WTC11 (cell line): ENCODE results near the gene ARHGEF25. TPM values are rescaled to one million over a fixed set of nuclear protein-coding genes. Genes with fewer than 3 reads are reported as not detected.

Experiments
- ATAC-seq: fragments of 200-7000 bp; cut with Tn5 transposase; 2 replicates; pipeline ENCODE4 v1.10.0; 2021; ENCODE audit warnings: mild to moderate bottlenecking, moderate library complexity
- CTCF ChIA-PET: fragments of 300-600 bp; sonication (Branson Sonifier 250); formaldehyde crosslinking; loops from one replicate; lab custom pipeline; 2021; ENCODE audit warnings: antibody characterized with exemption; lab: Charles Lee
- POLR2A ChIA-PET: fragments of 350-600 bp; sonication (Branson Sonifier 250); formaldehyde crosslinking; loops from one replicate; lab custom pipeline; 2021; ENCODE audit warnings: antibody characterized with exemption; lab: Charles Lee
- DNase-seq: peaks from one replicate; pipeline ENCODE4 v3.0.0; 2021; ENCODE audit warnings: low spot score
- H3K27ac Mint-ChIP-seq: 2 replicates; pipeline ENCODE4 v1.8.0; 2021; ENCODE audit warnings: mixed read lengths
- H3K27me3 Mint-ChIP-seq: 2 replicates; pipeline ENCODE4 v1.8.0; 2021; ENCODE audit warnings: low read depth, mild to moderate bottlenecking, moderate library complexity, mixed read lengths
- H3K36me3 Mint-ChIP-seq: 2 replicates; pipeline ENCODE4 v1.8.0; 2021; ENCODE audit warnings: mixed read lengths
- H3K4me1 Mint-ChIP-seq: 2 replicates; pipeline ENCODE4 v1.8.0; 2022; ENCODE audit warnings: mixed read lengths
- H3K4me3 Mint-ChIP-seq: 2 replicates; pipeline ENCODE4 v1.8.0; 2021; ENCODE audit warnings: mild to moderate bottlenecking, moderate library complexity, mixed read lengths
- H3K9me3 Mint-ChIP-seq: 2 replicates; pipeline ENCODE4 v1.8.0; 2021; ENCODE audit warnings: mixed read lengths
- E2F4 ChIP-seq: sonication (generic); formaldehyde crosslinking; IDR thresholded peaks from 2 replicates; pipeline ENCODE4 v1.8.1; 2022; ENCODE audit warnings: low read depth, mild to moderate bottlenecking, moderate library complexity, missing genetic modification reagents, borderline replicate concordance
- HMGA2 ChIP-seq: fragments of 250-450 bp; sonication (Bioruptor Pico); IDR thresholded peaks from 2 replicates; pipeline ENCODE4 v1.4.0; 2021; ENCODE audit warnings: mild to moderate bottlenecking, moderate library complexity
- IRF1 ChIP-seq: sonication (generic); formaldehyde crosslinking; IDR thresholded peaks from 2 replicates; pipeline ENCODE4 v1.8.0; 2023; ENCODE audit warnings: missing genetic modification reagents
- JAZF1 ChIP-seq: fragments of 250-450 bp; sonication (Bioruptor Pico); IDR thresholded peaks from 2 replicates; pipeline ENCODE4 v1.9.0; 2021; ENCODE audit warnings: moderate library complexity, mild to moderate bottlenecking, inconsistent platforms
- MAX ChIP-seq: sonication (generic); formaldehyde crosslinking; IDR thresholded peaks from 2 replicates; pipeline ENCODE4 v1.8.0; 2022; ENCODE audit warnings: mild to moderate bottlenecking, missing genetic modification reagents
- RORB ChIP-seq: fragments of 250-450 bp; sonication (Bioruptor Pico); IDR thresholded peaks from 2 replicates; pipeline ENCODE4 v1.9.0; 2021; ENCODE audit warnings: mild to moderate bottlenecking
- SMAD3 ChIP-seq: sonication (generic); formaldehyde crosslinking; IDR thresholded peaks from 2 replicates; pipeline ENCODE4 v1.8.0; 2022; ENCODE audit warnings: missing genetic modification reagents, mild to moderate bottlenecking, borderline replicate concordance
- SMAD4 ChIP-seq: sonication (generic); formaldehyde crosslinking; IDR thresholded peaks from 2 replicates; pipeline ENCODE4 v1.8.0; 2022; ENCODE audit warnings: mild to moderate bottlenecking, missing genetic modification reagents
- TCF7 ChIP-seq: sonication (generic); formaldehyde crosslinking; IDR thresholded peaks from 2 replicates; pipeline ENCODE4 v1.8.0; 2022; ENCODE audit warnings: mild to moderate bottlenecking, low read depth, missing genetic modification reagents, moderate library complexity
- ZNF121 ChIP-seq: sonication (generic); formaldehyde crosslinking; IDR thresholded peaks from 2 replicates; pipeline ENCODE4 v1.8.0; 2023; ENCODE audit warnings: missing genetic modification reagents
- ZNF219 ChIP-seq: sonication (generic); formaldehyde crosslinking; IDR thresholded peaks from 2 replicates; pipeline ENCODE4 v1.8.0; 2023; ENCODE audit warnings: missing genetic modification reagents, mild to moderate bottlenecking, borderline replicate concordance
- ZNF232 ChIP-seq: sonication (generic); formaldehyde crosslinking; IDR thresholded peaks from 2 replicates; pipeline ENCODE4 v1.8.0; 2022; ENCODE audit warnings: mild to moderate bottlenecking, missing genetic modification reagents
- ZNF317 ChIP-seq: sonication (generic); formaldehyde crosslinking; IDR thresholded peaks from 2 replicates; pipeline ENCODE4 v1.8.1; 2023; ENCODE audit warnings: low read depth, mild to moderate bottlenecking, moderate library complexity, missing genetic modification reagents, borderline replicate concordance
- ZNF671 ChIP-seq: fragments of 250-450 bp; sonication (Bioruptor Pico); IDR thresholded peaks from 2 replicates; pipeline ENCODE4 v1.8.0; 2021; ENCODE audit warnings: mild to moderate bottlenecking
- total RNA-seq: library from RNA; stranded (reverse); gene quantifications from 3 replicates; pipeline ENCODE4 v1.2.3, GENCODE V29; 2021
- TF ChIP-seq, protein P1 (sequence below): fragments of 250-450 bp; sonication (Bioruptor Pico); IDR thresholded peaks from 2 replicates; pipeline ENCODE4 v1.9.0; 2021; ENCODE audit warnings: mild to moderate bottlenecking

ARHGEF25 gene
- total RNA-seq, 1 experiment from 2014 or later: 11.9 TPM

DNA sequence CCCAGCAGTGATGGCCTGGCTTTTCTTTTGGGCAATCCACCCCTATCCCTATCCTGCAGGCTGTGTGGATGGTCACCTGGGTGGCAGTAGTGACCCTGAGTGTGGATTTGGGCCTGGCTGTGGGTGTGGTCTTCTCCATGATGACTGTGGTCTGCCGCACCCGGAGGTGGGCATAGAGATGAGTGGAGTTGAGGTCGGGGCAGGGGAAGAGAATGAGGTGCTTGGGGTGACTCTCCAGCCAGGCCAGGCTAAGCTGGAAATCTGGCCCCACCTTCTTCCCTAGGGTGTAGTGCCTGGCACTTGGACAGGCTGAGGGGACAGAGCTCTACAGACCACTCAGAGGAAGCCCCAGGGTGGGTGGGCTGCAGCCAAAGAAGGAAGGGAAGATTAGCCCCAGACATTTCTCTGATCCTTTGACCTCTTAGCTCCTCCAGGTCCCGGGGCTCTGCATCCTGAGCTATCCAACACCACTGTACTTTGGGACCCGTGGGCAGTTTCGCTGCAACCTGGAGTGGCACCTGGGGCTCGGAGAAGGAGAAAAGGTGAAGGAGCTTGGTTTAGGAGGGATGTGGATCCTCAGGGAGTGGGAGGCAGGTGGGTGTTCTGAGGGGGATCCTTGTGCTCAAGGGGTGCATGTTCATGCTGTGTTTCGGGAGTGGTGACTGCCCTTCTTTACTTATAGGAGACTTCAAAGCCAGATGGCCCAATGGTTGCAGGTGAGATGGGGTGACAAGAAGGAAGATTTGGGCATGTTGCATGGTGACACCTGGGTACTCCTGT is 13.4 kb downstream of the ARHGEF25 start (continued):
- TF ChIP-seq, protein P1, sequence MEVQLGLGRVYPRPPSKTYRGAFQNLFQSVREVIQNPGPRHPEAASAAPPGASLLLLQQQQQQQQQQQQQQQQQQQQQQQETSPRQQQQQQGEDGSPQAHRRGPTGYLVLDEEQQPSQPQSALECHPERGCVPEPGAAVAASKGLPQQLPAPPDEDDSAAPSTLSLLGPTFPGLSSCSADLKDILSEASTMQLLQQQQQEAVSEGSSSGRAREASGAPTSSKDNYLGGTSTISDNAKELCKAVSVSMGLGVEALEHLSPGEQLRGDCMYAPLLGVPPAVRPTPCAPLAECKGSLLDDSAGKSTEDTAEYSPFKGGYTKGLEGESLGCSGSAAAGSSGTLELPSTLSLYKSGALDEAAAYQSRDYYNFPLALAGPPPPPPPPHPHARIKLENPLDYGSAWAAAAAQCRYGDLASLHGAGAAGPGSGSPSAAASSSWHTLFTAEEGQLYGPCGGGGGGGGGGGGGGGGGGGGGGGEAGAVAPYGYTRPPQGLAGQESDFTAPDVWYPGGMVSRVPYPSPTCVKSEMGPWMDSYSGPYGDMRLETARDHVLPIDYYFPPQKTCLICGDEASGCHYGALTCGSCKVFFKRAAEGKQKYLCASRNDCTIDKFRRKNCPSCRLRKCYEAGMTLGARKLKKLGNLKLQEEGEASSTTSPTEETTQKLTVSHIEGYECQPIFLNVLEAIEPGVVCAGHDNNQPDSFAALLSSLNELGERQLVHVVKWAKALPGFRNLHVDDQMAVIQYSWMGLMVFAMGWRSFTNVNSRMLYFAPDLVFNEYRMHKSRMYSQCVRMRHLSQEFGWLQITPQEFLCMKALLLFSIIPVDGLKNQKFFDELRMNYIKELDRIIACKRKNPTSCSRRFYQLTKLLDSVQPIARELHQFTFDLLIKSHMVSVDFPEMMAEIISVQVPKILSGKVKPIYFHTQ (CRISPR knock-in tag): no peak
- TF ChIP-seq RORB: no peak
- no peak for TF ChIP-seq ZNF219 (CRISPR knock-in tag)
- no peak for TF ChIP-seq ZNF671
- TF ChIP-seq MAX (CRISPR knock-in tag): no peak
- no peak for TF ChIP-seq HMGA2
- TF ChIP-seq SMAD4 (CRISPR knock-in tag): no peak
- no peak for TF ChIP-seq SMAD3 (CRISPR knock-in tag)
- TF ChIP-seq ZNF317 (CRISPR knock-in tag): no peak
- TF ChIP-seq E2F4 (CRISPR knock-in tag): no peak
- TF ChIP-seq IRF1 (CRISPR knock-in tag): no peak
- no peak for TF ChIP-seq ZNF232

- H3K4me3 Mint-ChIP-seq: no peak overlapping the region
- peaks cover 100% of the 10 kb centered on the region for H3K27me3 Mint-ChIP-seq
- DNase-seq (no peak), ATAC-seq (no peak)
- POLR2A ChIA-PET: no interaction called here
- H3K36me3 Mint-ChIP-seq: no peaks in the 10 kb centered on the region
- peaks cover 27% of the 10 kb centered on the region for H3K4me1 Mint-ChIP-seq
- no peak overlapping the region for H3K27ac Mint-ChIP-seq
- no peaks in the 10 kb centered on the region for H3K9me3 Mint-ChIP-seq
- no peak for TF ChIP-seq JAZF1 (CRISPR knock-in tag)
- CTCF ChIA-PET: interaction anchor here (0.9 to 2.0 kb wide), 2 partner anchors 8 to 42 kb away, joined by 3 to 8 read pairs; partner anchors contain the start of gene B4GALNT1
Observed at GRCh38 chr12:57625261-57626032, 14.2 kb downstream of the ARHGEF25 start.

GRCh38 chr12:57626111-57626920 is 15.1 kb downstream of the ARHGEF25 start:
- peaks cover 21% of the 10 kb centered on the region for H3K4me1 Mint-ChIP-seq
- H3K36me3 Mint-ChIP-seq: no peaks in the 10 kb centered on the region
- no peak for TF ChIP-seq ZNF121 (CRISPR knock-in tag)
- TF ChIP-seq TCF7 (CRISPR knock-in tag): no peak
- POLR2A ChIA-PET: no interaction called here
- no peaks in the 10 kb centered on the region for H3K9me3 Mint-ChIP-seq
- H3K27me3 Mint-ChIP-seq: peaks cover 100% of the 10 kb centered on the region
- no peak for ATAC-seq
- peak overlapping the region; percentile 55 for H3K4me3 Mint-ChIP-seq
- DNase-seq: no peak
- H3K27ac Mint-ChIP-seq: no peak overlapping the region
- CTCF ChIA-PET: interaction anchor here (1.1 to 2.0 kb wide), 6 partner anchors 12 to 166 kb away, joined by 3 to 11 read pairs (median 8); partner anchors contain the start of gene OS9
